ENCODE measurements around the gene MYRF. TPM values are rescaled to one million over a fixed set of nuclear protein-coding genes. Genes with fewer than 3 reads are reported as not detected.

The MYRF gene
- total and polyA plus RNA-seq, 2 donors from 2014 or later: 6.0 to 36.3 TPM

DNA sequence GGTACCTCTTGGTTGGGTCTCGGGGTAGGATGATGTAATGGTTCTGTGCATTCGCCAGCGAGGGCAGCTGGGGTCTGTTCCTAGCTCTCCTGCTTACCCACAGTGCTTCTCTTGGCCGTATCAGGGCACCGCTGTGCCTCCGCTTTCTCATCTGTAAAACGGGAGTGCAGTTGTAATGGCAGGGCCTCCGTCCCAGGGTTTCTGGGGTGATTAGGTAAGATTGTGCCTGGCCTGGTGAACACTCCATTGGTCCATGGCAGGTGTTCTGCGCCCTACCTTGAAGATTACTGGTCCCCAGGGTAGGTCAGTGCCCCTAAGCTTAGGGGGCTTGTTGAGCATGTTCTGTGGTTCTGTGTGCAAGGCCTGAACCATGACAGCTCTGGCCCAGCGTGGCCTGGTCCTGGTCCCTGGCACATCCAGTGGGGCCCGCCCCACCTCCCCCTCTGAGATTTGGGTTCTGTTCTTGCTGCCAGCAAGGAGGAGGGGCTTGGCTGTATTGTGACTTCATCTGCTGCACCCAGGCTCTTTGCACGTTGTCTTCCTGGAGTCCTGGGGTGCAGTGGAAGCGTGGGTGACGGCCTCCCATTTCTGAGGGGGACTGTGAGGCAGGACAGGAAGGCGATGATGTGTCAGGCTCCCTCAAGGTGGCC is 4.9 kb downstream of the MYRF start:
- FAIRE-seq (no peak), DNase-seq (no peak)
- H3K9me3 ChIP-seq (ENCODE audit: control insufficient read depth in 2 of 3, insufficient read depth in 1 of 3, low read length in 3 of 3): no peaks in the 10 kb centered on the region
- no peaks in the 10 kb centered on the region for H3K36me3 ChIP-seq (ENCODE audit: control insufficient read depth in 2 of 3, insufficient read depth in 3 of 3, low read length in 3 of 3)
- no peaks in the 10 kb centered on the region for H3K27me3 ChIP-seq (ENCODE audit: control insufficient read depth, insufficient read depth, low read length)
- H3K4me3 ChIP-seq (ENCODE audit: low read length in 3 of 3): peak overlapping the region in 2 of 3 donors; percentile 25 to 49
- intact Hi-C loops (cut with DNase I): no loop called here
- TF ChIP-seq, protein P1, sequence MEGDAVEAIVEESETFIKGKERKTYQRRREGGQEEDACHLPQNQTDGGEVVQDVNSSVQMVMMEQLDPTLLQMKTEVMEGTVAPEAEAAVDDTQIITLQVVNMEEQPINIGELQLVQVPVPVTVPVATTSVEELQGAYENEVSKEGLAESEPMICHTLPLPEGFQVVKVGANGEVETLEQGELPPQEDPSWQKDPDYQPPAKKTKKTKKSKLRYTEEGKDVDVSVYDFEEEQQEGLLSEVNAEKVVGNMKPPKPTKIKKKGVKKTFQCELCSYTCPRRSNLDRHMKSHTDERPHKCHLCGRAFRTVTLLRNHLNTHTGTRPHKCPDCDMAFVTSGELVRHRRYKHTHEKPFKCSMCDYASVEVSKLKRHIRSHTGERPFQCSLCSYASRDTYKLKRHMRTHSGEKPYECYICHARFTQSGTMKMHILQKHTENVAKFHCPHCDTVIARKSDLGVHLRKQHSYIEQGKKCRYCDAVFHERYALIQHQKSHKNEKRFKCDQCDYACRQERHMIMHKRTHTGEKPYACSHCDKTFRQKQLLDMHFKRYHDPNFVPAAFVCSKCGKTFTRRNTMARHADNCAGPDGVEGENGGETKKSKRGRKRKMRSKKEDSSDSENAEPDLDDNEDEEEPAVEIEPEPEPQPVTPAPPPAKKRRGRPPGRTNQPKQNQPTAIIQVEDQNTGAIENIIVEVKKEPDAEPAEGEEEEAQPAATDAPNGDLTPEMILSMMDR (IDR thresholded peaks at IDR 0.05; ENCODE audit: borderline replicate concordance, extremely low read depth, insufficient read depth): no peak
- peak overlapping the region in 1 of 3 donors; percentile 46 for H3K9ac ChIP-seq (ENCODE audit: low read length in 3 of 3)
- peaks cover 0 to 19% (median 0%) of the 10 kb centered on the region in 3 donors for H3K4me1 ChIP-seq (ENCODE audit: control insufficient read depth in 2 of 3, insufficient read depth in 2 of 3, low read depth in 1 of 3, low read length in 3 of 3)
- H3K27ac ChIP-seq (ENCODE audit: low read depth in 2 of 2, low read length in 2 of 2): peak overlapping the region; percentile 41 to 75

DNA sequence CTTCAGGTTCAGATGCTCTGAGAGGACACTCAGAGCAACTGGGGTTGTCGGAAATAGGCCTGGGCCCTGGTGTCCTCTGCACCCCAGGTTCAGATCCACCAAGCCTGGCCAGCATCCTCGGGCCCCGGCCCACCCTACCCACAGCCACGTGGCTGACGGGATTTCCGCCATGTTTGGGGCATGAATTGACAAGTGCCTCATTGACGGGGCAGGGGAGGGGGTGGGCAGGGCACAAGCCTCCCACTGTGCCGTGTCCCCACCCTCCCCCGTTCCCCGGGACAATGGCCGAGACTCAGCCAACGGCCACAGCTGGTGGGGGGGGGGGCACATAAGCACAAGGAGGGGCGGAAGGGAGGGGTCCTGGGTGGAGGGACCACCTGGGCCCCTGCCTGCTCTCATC is 8.5 kb downstream of the MYRF start:
- Histone ChIP-seq H3K9me3 (ENCODE audit: control insufficient read depth in 2 of 3, insufficient read depth in 1 of 3, low read length in 3 of 3) (no peaks in the 10 kb centered on the region), H3K4me1 (ENCODE audit: control insufficient read depth in 2 of 3, insufficient read depth in 2 of 3, low read depth in 1 of 3, low read length in 3 of 3) (peaks cover 0 to 13% (median 0%) of the 10 kb centered on the region in 3 donors), H3K27me3 (ENCODE audit: control insufficient read depth, insufficient read depth, low read length) (no peaks in the 10 kb centered on the region), H3K36me3 (ENCODE audit: control insufficient read depth in 2 of 3, insufficient read depth in 3 of 3, low read length in 3 of 3) (no peaks in the 10 kb centered on the region), H3K27ac (ENCODE audit: low read depth in 2 of 2, low read length in 2 of 2) (no peak overlapping the region), H3K9ac (ENCODE audit: low read length in 3 of 3) (no peak overlapping the region), H3K4me3 (ENCODE audit: low read length in 3 of 3) (no peak overlapping the region)
- no peak for FAIRE-seq
- DNase-seq: no peak
- intact Hi-C loops (cut with DNase I): no loop called here
- TF ChIP-seq, protein P1 (IDR thresholded peaks at IDR 0.05; ENCODE audit: borderline replicate concordance, extremely low read depth, insufficient read depth): no peak

DNA sequence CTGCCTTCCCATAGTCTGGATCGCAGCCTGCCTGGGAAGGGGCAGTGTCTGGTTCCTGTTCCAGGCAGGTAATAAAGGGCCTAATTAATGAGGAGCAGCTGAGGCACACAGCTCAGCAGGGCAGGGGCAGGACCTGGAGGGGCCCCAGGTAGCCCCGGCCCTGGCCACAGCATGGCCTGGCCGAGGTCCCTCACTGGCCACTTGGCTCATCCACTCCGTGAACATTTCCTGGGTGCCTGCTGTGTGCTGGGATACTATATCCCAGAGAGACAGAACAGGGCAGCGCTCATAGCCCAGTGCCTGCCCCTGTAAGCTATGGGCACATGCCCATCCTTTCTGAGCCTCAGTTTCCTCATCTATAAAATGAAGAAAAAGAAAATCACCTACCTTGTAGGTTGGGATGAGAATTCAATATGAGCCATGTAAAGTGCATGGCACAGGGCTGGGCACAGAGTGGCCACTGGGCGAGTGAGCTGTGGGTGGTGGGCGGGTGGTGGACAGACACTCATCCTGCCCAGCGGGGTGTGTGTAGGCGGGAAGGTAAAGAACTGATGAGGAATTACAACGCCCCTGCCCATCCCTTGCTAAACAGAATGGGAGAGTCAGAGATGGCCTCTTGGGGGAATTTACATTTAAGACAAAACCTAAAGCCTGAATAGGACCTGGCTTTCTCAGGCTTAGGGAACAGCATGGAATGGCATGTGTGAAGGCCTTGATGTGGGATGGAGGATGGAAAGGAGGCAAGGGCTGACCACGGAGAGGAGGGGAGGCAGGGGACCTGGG is 9.2 kb downstream of the MYRF start:
- Histone ChIP-seq H3K27ac (ENCODE audit: low read depth in 2 of 2, low read length in 2 of 2) (no peak overlapping the region), H3K9me3 (ENCODE audit: control insufficient read depth in 2 of 3, insufficient read depth in 1 of 3, low read length in 3 of 3) (no peaks in the 10 kb centered on the region), H3K4me1 (ENCODE audit: control insufficient read depth in 2 of 3, insufficient read depth in 2 of 3, low read depth in 1 of 3, low read length in 3 of 3) (peaks cover 0 to 7% (median 0%) of the 10 kb centered on the region in 3 donors), H3K27me3 (ENCODE audit: control insufficient read depth, insufficient read depth, low read length) (no peaks in the 10 kb centered on the region), H3K4me3 (ENCODE audit: low read length in 3 of 3) (no peak overlapping the region), H3K36me3 (ENCODE audit: control insufficient read depth in 2 of 3, insufficient read depth in 3 of 3, low read length in 3 of 3) (no peaks in the 10 kb centered on the region), H3K9ac (ENCODE audit: low read length in 3 of 3) (no peak overlapping the region)
- DNase-seq: no peak
- TF ChIP-seq, protein P1 (IDR thresholded peaks at IDR 0.05; ENCODE audit: borderline replicate concordance, extremely low read depth, insufficient read depth): no peak
- intact Hi-C loops (cut with DNase I): no loop called here
- no peak for FAIRE-seq
